ENCODE measurements around the gene MLLT3. TPM values are rescaled to one million over a fixed set of nuclear protein-coding genes. Genes with fewer than 3 reads are reported as not detected.

Gene MLLT3
- total RNA-seq, 1 experiment from 2014 or later: 24.2 TPM

- no peak for TF ChIP-seq CTCF (conservative IDR thresholded peaks at IDR 0.05; ENCODE audit: low read depth, low read length)
- no peak for TF ChIP-seq EZH2 (IDR thresholded peaks at IDR 0.05; ENCODE audit: borderline replicate concordance, low read depth, low read length, poor library complexity, severe bottlenecking)
- H3K4me1 ChIP-seq (ENCODE audit: insufficient read depth, low read length, poor library complexity, severe bottlenecking): peaks cover 65% of the 10 kb centered on the region
- H3K4me3 ChIP-seq (ENCODE audit: low read depth, low read length, poor library complexity, severe bottlenecking): peak overlapping the region; percentile 7
- H3K9me3 ChIP-seq (ENCODE audit: low read depth, low read length, poor library complexity, severe bottlenecking): no peaks in the 10 kb centered on the region
- CTCF ChIA-PET: no interaction called here
- H3K36me3 ChIP-seq (ENCODE audit: insufficient read depth, low read length, poor library complexity, severe bottlenecking): no peaks in the 10 kb centered on the region
- POLR2A ChIA-PET (ENCODE audit: low non-redundant PET): no interaction called here
- H3K27me3 ChIP-seq (replicated peaks; ENCODE audit: insufficient read depth, low read depth, low read length, poor library complexity): no peaks in the 10 kb centered on the region
- no peak overlapping the region for H3K27ac ChIP-seq (ENCODE audit: low read depth, low read length, poor library complexity, severe bottlenecking)
- intact Hi-C loops (cut with micrococcal nuclease; ENCODE audit: unreplicated experiment): no loop called here
- DNase-seq (ENCODE audit: low spot score): no peak
- BruUV-seq (replicated peaks): no TSS peak
Observed at GRCh38 chr9:20604562-20604961, 17.7 kb downstream of the MLLT3 start.

- TF ChIP-seq EZH2 (IDR thresholded peaks at IDR 0.05; ENCODE audit: borderline replicate concordance, low read depth, low read length, poor library complexity, severe bottlenecking): no peak
- no peak for TF ChIP-seq CTCF (conservative IDR thresholded peaks at IDR 0.05; ENCODE audit: low read depth, low read length)
- Histone ChIP-seq H3K4me1 (ENCODE audit: insufficient read depth, low read length, poor library complexity, severe bottlenecking) (peaks cover 59% of the 10 kb centered on the region), H3K27ac (ENCODE audit: low read depth, low read length, poor library complexity, severe bottlenecking) (no peak overlapping the region), H3K9me3 (ENCODE audit: low read depth, low read length, poor library complexity, severe bottlenecking) (no peaks in the 10 kb centered on the region), H3K27me3 (replicated peaks; ENCODE audit: insufficient read depth, low read depth, low read length, poor library complexity) (no peaks in the 10 kb centered on the region), H3K36me3 (ENCODE audit: insufficient read depth, low read length, poor library complexity, severe bottlenecking) (no peaks in the 10 kb centered on the region), H3K4me3 (ENCODE audit: low read depth, low read length, poor library complexity, severe bottlenecking) (no peak overlapping the region)
- ChIA-PET POLR2A (ENCODE audit: low non-redundant PET) (no interaction called here), CTCF (no interaction called here)
- intact Hi-C loops (cut with micrococcal nuclease; ENCODE audit: unreplicated experiment): no loop called here
- peak; percentile 66 for DNase-seq (ENCODE audit: low spot score)
- no TSS peak for BruUV-seq (replicated peaks)
Observed at GRCh38 chr9:20603524-20604268, 18.6 kb downstream of the MLLT3 start.

GRCh38 chr9:20601292-20601691 lies 21.0 kb downstream of the MLLT3 start:
- H3K4me1 ChIP-seq (ENCODE audit: insufficient read depth, low read length, poor library complexity, severe bottlenecking): peaks cover 58% of the 10 kb centered on the region
- no peak overlapping the region for H3K4me3 ChIP-seq (ENCODE audit: low read depth, low read length, poor library complexity, severe bottlenecking)
- H3K9me3 ChIP-seq (ENCODE audit: low read depth, low read length, poor library complexity, severe bottlenecking): no peaks in the 10 kb centered on the region
- no peaks in the 10 kb centered on the region for H3K36me3 ChIP-seq (ENCODE audit: insufficient read depth, low read length, poor library complexity, severe bottlenecking)
- intact Hi-C loops (cut with micrococcal nuclease; ENCODE audit: unreplicated experiment): no loop called here
- TF ChIP-seq EZH2 (IDR thresholded peaks at IDR 0.05; ENCODE audit: borderline replicate concordance, low read depth, low read length, poor library complexity, severe bottlenecking) (no peak), CTCF (conservative IDR thresholded peaks at IDR 0.05; ENCODE audit: low read depth, low read length) (no peak)
- no TSS peak for BruUV-seq (replicated peaks)
- H3K27me3 ChIP-seq (replicated peaks; ENCODE audit: insufficient read depth, low read depth, low read length, poor library complexity): no peaks in the 10 kb centered on the region
- ChIA-PET CTCF (no interaction called here), POLR2A (ENCODE audit: low non-redundant PET) (no interaction called here)
- no peak for DNase-seq (ENCODE audit: low spot score)
- no peak overlapping the region for H3K27ac ChIP-seq (ENCODE audit: low read depth, low read length, poor library complexity, severe bottlenecking)
